HG02588 (cell line): ENCODE results near the gene TMEM132C.

Experiments
- ATAC-seq: cut with Tn5 transposase; IDR thresholded peaks from one replicate; pipeline ENCODE4 v1.9.1; 2021; ENCODE audit warnings: mild to moderate bottlenecking, moderate library complexity; ENCODE audit not compliant: unreplicated experiment

TMEM132C gene

DNA sequence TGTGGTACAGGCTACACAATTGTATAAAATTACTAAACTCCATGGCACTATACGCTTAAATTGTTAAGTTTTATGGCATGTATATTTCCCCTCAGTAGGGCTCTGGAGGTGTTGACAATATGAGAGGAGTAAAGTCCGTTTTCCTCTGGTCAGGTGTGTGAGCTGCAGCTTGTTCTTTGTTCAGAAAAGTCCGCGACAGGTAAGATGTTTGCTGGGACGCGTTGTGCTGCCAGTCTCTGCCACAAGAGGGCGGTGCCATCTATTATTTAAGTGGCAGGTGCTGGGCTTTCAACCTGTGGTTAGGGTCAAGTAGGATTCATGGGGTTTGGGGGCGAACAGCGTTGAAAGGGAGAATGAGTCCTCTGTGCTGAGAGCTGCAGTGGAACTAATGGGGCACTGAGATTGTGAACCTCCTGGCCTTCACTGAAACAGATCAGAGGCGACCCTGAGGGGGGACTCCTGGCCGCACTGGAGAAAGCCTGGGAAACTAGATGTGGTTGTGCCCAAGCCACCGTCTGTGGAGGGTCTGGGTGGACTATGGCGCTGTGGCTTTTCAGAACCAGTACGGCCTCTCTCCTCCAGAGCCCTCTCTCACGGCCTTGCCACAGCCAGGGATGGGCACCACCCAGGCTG, 377.8 kb downstream of the TMEM132C start:
- ATAC-seq: no peak

- no peak for ATAC-seq
These were observed 382.9 kb downstream of the TMEM132C start for GRCh38 chr12:128649902-128650301.

DNA sequence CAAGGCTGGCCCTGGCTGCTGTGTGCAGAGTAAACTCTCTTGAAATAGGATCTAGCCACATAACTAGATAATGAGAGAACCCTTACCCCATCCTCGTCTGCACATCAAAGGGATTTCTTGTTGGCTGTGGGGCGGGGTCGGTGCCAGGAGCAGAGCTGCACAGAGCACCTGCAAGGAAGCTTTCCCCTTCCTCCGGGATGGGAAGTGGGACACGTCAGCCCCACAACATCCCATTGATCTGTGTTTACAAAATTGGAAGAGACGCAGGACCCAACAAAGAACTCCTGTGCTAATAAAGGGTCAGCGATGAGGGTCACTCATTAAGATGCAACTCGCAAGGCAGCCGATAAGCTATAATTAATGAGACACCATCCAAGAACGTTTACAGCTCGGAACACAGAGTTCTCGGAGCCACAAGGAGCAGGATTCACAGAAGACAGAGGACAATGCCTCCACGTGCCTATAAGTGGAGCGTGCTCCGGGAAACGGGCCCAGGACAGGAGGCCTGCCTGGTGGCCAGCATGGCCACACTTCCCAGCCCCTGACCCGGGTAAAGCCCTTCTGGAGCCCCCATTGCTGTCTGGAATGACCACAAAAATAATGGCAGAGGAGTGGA, 385.3 kb downstream of the TMEM132C start:
- ATAC-seq: no peak

DNA sequence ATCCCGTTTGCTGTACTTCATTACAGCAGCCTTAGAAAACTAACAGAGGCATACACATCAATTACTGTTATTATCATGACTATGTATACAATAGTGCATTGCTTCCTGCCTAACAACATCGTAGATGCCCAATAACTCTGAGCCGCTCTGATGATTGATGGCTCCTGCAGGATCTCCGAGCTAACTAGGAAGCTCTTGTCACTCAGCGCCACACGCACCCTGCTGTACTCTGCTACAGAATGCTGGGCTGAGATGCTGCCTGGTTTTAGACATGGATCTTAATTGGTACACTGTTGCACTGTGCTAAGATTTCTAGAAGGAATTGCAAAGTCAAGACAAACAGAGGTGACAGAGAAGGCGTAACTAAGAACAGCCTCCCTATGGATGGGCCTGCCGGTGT, 387.5 kb downstream of the TMEM132C start:
- no peak for ATAC-seq

DNA sequence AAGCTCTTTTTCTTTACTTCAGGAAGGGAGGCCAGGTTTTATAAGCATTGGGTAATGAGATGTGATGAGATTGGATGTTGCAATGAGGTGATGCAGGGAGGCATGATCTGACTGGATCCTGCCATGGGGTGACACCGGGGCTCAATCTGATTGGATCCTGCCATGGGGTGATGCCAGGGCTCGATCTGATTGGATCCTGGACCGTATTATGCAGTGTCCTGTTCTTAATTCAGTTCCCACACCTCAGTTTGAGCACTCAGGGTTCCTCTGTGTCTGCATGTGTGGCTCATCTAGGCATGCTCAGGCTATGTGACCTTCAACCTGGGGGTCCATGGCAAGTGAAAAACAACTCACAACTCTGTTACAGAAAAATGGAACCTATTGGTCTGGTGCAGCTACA, 390.4 kb downstream of the TMEM132C start:
- no peak for ATAC-seq

- no peak for ATAC-seq
These were observed 393.7 kb downstream of the TMEM132C start for GRCh38 chr12:128660532-128661225.

DNA sequence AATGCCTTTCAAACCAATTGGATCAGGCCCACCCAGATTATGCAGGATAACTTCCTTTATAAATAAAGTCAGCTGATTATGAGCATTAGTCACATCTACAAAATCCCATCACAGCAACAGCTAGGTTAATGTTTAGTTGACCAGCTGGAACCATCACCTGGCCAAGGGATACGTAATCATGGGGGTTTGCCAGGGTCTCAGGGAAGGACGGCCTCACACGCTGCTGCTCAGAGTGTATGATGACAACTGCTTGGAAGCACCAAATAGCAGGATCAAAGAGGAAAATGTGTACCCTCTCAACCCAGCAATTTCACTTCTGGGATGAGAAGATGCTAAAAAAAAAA, 394.2 kb downstream of the TMEM132C start:
- ATAC-seq: no peak

DNA sequence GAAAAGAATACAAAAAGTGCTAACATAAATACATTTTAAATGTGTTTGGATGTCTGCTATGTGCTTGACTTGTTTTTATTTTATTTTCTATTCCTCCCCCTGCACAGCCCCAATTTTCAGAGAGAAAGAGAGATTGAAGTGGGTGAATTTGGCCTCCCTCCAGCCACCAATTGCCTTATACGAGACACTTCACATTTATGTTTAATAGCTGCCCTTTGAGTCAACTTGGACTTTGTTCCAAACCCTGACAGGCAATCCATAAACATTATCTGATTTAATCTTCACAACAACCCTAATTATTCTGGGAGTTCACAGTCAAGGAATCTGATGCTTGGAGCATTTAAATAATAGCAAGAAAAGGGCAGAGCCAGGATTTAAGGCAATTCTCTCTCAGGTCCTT, 395.1 kb downstream of the TMEM132C start:
- ATAC-seq: no peak

DNA sequence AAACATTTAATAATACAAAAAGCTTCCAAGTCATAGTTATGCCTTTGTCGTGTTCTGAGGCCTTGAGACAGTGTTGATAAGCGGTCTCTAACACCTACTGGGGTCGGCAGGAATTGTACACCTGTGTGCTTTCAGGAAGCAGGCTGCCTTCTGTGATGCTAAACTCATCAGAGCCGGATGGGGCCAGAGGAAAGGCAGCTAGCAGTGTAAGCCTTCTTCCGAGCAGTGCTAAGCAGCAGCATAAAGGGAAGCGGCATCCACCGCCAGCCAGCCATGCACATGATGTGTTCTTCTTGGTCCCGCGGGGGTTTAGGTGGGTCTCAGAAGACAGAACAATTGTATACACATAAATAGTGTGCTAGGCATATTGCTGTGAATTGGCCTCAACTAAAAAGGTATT, 397.5 kb downstream of the TMEM132C start:
- ATAC-seq: no peak

DNA sequence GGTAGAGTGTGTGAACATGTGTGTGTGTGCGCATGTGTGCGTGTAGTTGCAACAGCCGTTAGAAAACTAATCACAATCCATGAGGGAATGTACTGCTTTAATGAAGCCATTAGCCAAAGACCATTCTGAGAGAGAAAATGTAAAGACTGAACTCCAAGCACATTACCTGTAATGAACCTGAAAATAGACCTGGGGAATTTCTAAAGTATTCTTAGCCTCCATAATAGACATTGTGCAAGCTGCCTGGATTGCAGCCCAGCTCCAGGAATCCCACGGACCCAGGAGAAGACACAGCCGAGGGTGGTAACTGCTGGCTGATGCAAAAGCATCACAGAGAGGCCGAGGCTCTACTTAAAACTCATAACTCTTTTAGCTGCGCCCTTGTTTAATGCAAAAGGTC, 400.2 kb downstream of the TMEM132C start:
- no peak for ATAC-seq

- ATAC-seq: no peak
These were observed 404.6 kb downstream of the TMEM132C start for GRCh38 chr12:128671528-128672042.

DNA sequence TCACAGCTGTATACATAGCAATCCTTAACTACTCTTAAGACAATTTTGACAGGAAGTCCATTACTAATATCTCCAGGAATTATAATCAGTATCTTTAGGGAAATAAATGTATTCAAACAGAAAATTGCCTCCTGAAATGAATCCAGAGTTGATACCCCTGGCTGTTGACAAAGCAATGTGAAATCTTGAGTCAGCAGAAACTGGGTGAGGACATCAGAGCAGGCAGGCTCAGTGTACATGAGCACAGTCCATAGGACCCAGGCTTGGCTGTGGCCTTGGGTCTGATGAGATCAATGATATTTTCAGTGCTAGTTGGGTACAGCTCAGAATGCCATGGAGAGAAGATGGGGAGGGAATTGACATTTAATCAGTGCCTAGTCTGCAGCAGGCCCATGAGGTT, 405.5 kb downstream of the TMEM132C start:
- ATAC-seq: no peak

GRCh38 chr12:128672893-128673292, 405.9 kb downstream of the TMEM132C start:
- no peak for ATAC-seq

GRCh38 chr12:128675576-128675975, 408.6 kb downstream of the TMEM132C start:
- no peak for ATAC-seq

GRCh38 chr12:128680555-128680954, 413.6 kb downstream of the TMEM132C start:
- ATAC-seq: no peak

- ATAC-seq: no peak
These were observed 415.7 kb downstream of the TMEM132C start for GRCh38 chr12:128682548-128683275.

- no peak for ATAC-seq
These were observed 417.4 kb downstream of the TMEM132C start for GRCh38 chr12:128684352-128684751.

- no peak for ATAC-seq
These were observed 419.0 kb downstream of the TMEM132C start for GRCh38 chr12:128685903-128686475.

- ATAC-seq: no peak
These were observed 420.9 kb downstream of the TMEM132C start for GRCh38 chr12:128687851-128688250.

GRCh38 chr12:128690641-128691040, 423.7 kb downstream of the TMEM132C start:
- no peak for ATAC-seq

DNA sequence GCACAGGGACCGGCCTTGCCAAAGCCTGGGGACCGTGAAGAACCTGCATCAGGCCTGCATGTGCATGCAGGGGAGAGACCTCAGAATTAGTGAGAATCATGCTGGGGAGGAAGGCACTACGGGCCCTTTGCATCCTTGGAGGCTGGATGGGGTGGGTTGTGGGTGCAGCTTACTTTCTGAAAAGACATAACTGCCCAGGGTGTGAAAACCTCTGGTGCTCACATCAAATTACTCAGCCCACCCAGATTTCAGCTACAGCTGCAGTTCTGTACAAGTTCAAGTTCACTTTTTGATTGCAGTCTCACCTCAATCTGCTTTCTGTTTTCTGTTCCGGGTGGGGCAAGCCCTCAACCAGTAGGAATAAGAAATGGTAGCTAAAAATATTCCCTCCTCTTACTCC, 426.1 kb downstream of the TMEM132C start:
- ATAC-seq: no peak
